Stimulated activated CD8-positive, alpha-beta memory T cell treated with anti-CD3 and anti-CD28 coated beads, Interleukin-12 subunit alpha, Interleukin-12 subunit beta, amount 100 ng/mL, for 1 hour (primary cell): ENCODE data around the gene MST1.

Source experiments
- DNase-seq: peaks from one replicate; pipeline ENCODE4 v3.0.0-alpha.2; 2020; ENCODE audit warnings: low read depth

Gene MST1

GRCh38 chr3:49717959-49718857, 28.9 kb upstream of the MST1 start:
- no peak for DNase-seq

GRCh38 chr3:49717211-49717958, 28.1 kb upstream of the MST1 start:
- no peak for DNase-seq

- no peak for DNase-seq
These were observed 27.5 kb upstream of the MST1 start for GRCh38 chr3:49716691-49717210.

- DNase-seq: no peak
These were observed 26.9 kb upstream of the MST1 start for GRCh38 chr3:49716169-49716568.

- no peak for DNase-seq
These were observed 26.4 kb upstream of the MST1 start for GRCh38 chr3:49715611-49716121.

GRCh38 chr3:49714728-49715550, 25.7 kb upstream of the MST1 start:
- no peak for DNase-seq

- no peak for DNase-seq
These were observed 24.2 kb upstream of the MST1 start for GRCh38 chr3:49713336-49714105.

GRCh38 chr3:49712631-49713317, 23.5 kb upstream of the MST1 start:
- DNase-seq: no peak

GRCh38 chr3:49712166-49712565, 22.9 kb upstream of the MST1 start:
- no peak for DNase-seq

GRCh38 chr3:49711489-49711888, 22.2 kb upstream of the MST1 start:
- no peak for DNase-seq

- no peak for DNase-seq
These were observed 20.6 kb upstream of the MST1 start for GRCh38 chr3:49709852-49710251.

GRCh38 chr3:49707113-49707480, 17.8 kb upstream of the MST1 start:
- DNase-seq: no peak

- DNase-seq: no peak
These were observed 17.3 kb upstream of the MST1 start for GRCh38 chr3:49706456-49707112.

- DNase-seq: no peak
These were observed 16.2 kb upstream of the MST1 start for GRCh38 chr3:49705390-49705960.

GRCh38 chr3:49704629-49705028, 15.4 kb upstream of the MST1 start:
- DNase-seq: no peak

GRCh38 chr3:49703956-49704355, 14.7 kb upstream of the MST1 start:
- DNase-seq: no peak

- DNase-seq: peak; percentile 47
These were observed 14.2 kb upstream of the MST1 start for GRCh38 chr3:49703443-49703927.

- no peak for DNase-seq
These were observed 13.4 kb upstream of the MST1 start for GRCh38 chr3:49702672-49703071.

GRCh38 chr3:49701388-49702077, 12.3 kb upstream of the MST1 start:
- no peak for DNase-seq
